HG03571 (cell line): ENCODE results near the gene GFOD2.
A peak's percentile ranks its signal among the peaks of the same experiment; 100 is the strongest.

Experiments used
- ATAC-seq: cut with Tn5 transposase; IDR thresholded peaks from one replicate; pipeline ENCODE4 v1.9.1; 2021; ENCODE audit not compliant: unreplicated experiment

GFOD2 gene

GRCh38 chr16:67733734-67734470, 14.8 kb upstream of the GFOD2 start:
- ATAC-seq = no peak

GRCh38 chr16:67731753-67732095, 12.6 kb upstream of the GFOD2 start:
- no peak for ATAC-seq

- no peak for ATAC-seq
Measured at GRCh38 chr16:67731071-67731752, 12.1 kb upstream of the GFOD2 start.

GRCh38 chr16:67730326-67730725, 11.2 kb upstream of the GFOD2 start:
- ATAC-seq = no peak

GRCh38 chr16:67729636-67730248, 10.6 kb upstream of the GFOD2 start:
- no peak for ATAC-seq

GRCh38 chr16:67727521-67728485, 8.7 kb upstream of the GFOD2 start:
- no peak for ATAC-seq

GRCh38 chr16:67726106-67727034, 7.3 kb upstream of the GFOD2 start:
- ATAC-seq = no peak

- ATAC-seq = no peak
Measured at GRCh38 chr16:67723911-67724305, 4.8 kb upstream of the GFOD2 start.

- ATAC-seq = no peak
Measured at GRCh38 chr16:67723151-67723910, 4.2 kb upstream of the GFOD2 start.

GRCh38 chr16:67720236-67720635, 1.1 kb upstream of the GFOD2 start:
- no peak for ATAC-seq

GRCh38 chr16:67719778-67720144, 645 bp upstream of the GFOD2 start:
- ATAC-seq = peak; percentile 11

- ATAC-seq = no peak
Measured at GRCh38 chr16:67718668-67719047, 458 bp downstream of the GFOD2 start.

GRCh38 chr16:67716097-67716496, 3.0 kb downstream of the GFOD2 start:
- ATAC-seq = no peak

- no peak for ATAC-seq
Measured at GRCh38 chr16:67714522-67714921, 4.6 kb downstream of the GFOD2 start.

- no peak for ATAC-seq
Measured at GRCh38 chr16:67713647-67714273, 5.4 kb downstream of the GFOD2 start.

- no peak for ATAC-seq
Measured at GRCh38 chr16:67710607-67711006, 8.5 kb downstream of the GFOD2 start.

- no peak for ATAC-seq
Measured at GRCh38 chr16:67709050-67709449, 10.1 kb downstream of the GFOD2 start.

GRCh38 chr16:67708368-67708771, 10.7 kb downstream of the GFOD2 start:
- ATAC-seq = no peak

GRCh38 chr16:67707790-67708189, 11.3 kb downstream of the GFOD2 start:
- no peak for ATAC-seq
